ENCODE measurements around the gene MICU1. TPM values are rescaled to one million over a fixed set of nuclear protein-coding genes. Genes with fewer than 3 reads are reported as not detected.

Gene MICU1
- total and polyA plus RNA-seq, 2 donors = 21.2 to 25.9 TPM

DNA sequence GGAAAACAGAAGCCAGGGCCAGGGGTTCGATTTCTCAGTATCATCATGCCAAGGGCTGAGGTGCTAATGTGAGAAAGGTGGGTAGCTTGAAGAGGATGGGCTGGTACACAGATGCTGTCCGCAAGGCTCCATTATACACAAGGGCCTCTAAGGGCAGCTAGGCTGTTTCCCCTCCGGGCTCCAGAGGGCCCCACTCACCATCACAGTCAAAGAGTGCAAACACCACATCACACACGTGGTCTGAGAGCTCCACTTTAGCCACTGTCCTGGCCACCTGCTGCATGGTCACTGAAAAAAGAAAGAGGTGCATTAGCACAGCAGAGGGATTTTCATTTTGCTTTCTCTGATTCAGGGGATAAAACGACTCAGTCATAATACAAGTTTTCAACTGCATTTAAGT, 250.3 kb downstream of the MICU1 start:
- Histone ChIP-seq H3K9me3 (ENCODE audit: control insufficient read depth in 2 of 2, insufficient read depth in 1 of 2, low read length in 1 of 2) (no peaks in the 10 kb centered on the region), H3K36me3 (ENCODE audit: control insufficient read depth in 2 of 2, insufficient read depth in 2 of 2, low read length in 1 of 2) (peaks cover 0 to 7% of the 10 kb centered on the region in 2 donors), H3K4me3 (ENCODE audit: low read length in 2 of 2) (no peak overlapping the region), H3K4me1 (ENCODE audit: control insufficient read depth in 2 of 2, insufficient read depth in 2 of 2, low read length in 2 of 2) (no peaks in the 10 kb centered on the region), H3K27me3 (ENCODE audit: control insufficient read depth in 2 of 2, insufficient read depth in 1 of 2, low read length in 1 of 2) (no peaks in the 10 kb centered on the region), H3K27ac (ENCODE audit: low read depth in 1 of 2, low read length in 1 of 2) (no peak overlapping the region)
- 92% methylated on average over 5 of the region's 5 CpGs for WGBS
- no peak for DNase-seq (ENCODE audit: low read depth in 6 of 9, low spot score in 9 of 9)

- WGBS = 82% methylated on average over 3 of the region's 3 CpGs
- DNase-seq (ENCODE audit: low read depth in 6 of 9, low spot score in 9 of 9) = no peak
- no peak overlapping the region for H3K4me3 ChIP-seq (ENCODE audit: low read length in 2 of 2)
- H3K4me1 ChIP-seq (ENCODE audit: control insufficient read depth in 2 of 2, insufficient read depth in 2 of 2, low read length in 2 of 2) = no peaks in the 10 kb centered on the region
- H3K27me3 ChIP-seq (ENCODE audit: control insufficient read depth in 2 of 2, insufficient read depth in 1 of 2, low read length in 1 of 2) = no peaks in the 10 kb centered on the region
- H3K36me3 ChIP-seq (ENCODE audit: control insufficient read depth in 2 of 2, insufficient read depth in 2 of 2, low read length in 1 of 2) = peaks cover 0 to 7% of the 10 kb centered on the region in 2 donors
- no peak overlapping the region for H3K27ac ChIP-seq (ENCODE audit: low read depth in 1 of 2, low read length in 1 of 2)
- no peaks in the 10 kb centered on the region for H3K9me3 ChIP-seq (ENCODE audit: control insufficient read depth in 2 of 2, insufficient read depth in 1 of 2, low read length in 1 of 2)
These were observed 250.7 kb downstream of the MICU1 start for GRCh38 chr10:72375173-72375572.

DNA sequence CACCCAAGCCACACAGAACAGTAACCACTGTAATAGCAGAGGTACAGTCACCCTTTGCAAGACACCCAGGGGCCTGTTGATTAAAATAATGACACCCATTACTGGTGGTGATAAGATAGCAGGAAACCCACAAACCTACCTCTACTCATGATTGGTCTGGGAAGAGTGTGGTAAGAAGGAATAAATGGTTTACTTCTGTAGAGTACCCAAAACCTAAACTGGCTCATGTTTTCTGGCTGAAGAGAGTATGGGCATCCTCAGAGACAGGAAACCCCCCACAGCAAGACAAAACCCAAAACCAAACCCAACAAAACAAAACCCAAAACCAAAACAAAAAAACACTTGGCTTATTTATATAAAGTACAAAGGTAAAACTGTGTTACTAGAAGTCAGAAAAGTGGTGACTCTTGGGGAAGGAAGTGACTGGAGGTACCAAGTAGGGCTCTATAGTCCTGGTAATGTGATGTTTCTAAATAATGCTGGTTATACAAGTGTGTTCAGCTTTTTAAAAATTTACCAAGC, 255.6 kb downstream of the MICU1 start:
- no peak overlapping the region for H3K27ac ChIP-seq (ENCODE audit: low read depth in 1 of 2, low read length in 1 of 2)
- H3K4me1 ChIP-seq (ENCODE audit: control insufficient read depth in 2 of 2, insufficient read depth in 2 of 2, low read length in 2 of 2) = no peaks in the 10 kb centered on the region
- H3K36me3 ChIP-seq (ENCODE audit: control insufficient read depth in 2 of 2, insufficient read depth in 2 of 2, low read length in 1 of 2) = peaks cover 12 to 23% of the 10 kb centered on the region in 2 donors
- no peak overlapping the region for H3K4me3 ChIP-seq (ENCODE audit: low read length in 2 of 2)
- no peaks in the 10 kb centered on the region for H3K9me3 ChIP-seq (ENCODE audit: control insufficient read depth in 2 of 2, insufficient read depth in 1 of 2, low read length in 1 of 2)
- DNase-seq (ENCODE audit: low read depth in 6 of 9, low spot score in 9 of 9) = peak in 1 of 9 donors; percentile 10
- no peaks in the 10 kb centered on the region for H3K27me3 ChIP-seq (ENCODE audit: control insufficient read depth in 2 of 2, insufficient read depth in 1 of 2, low read length in 1 of 2)

GRCh38 chr10:72367301-72367960, 258.4 kb downstream of the MICU1 start:
- Histone ChIP-seq H3K36me3 (ENCODE audit: control insufficient read depth in 2 of 2, insufficient read depth in 2 of 2, low read length in 1 of 2) (peaks cover 12 to 24% of the 10 kb centered on the region in 2 donors), H3K4me3 (ENCODE audit: low read length in 2 of 2) (no peak overlapping the region), H3K27me3 (ENCODE audit: control insufficient read depth in 2 of 2, insufficient read depth in 1 of 2, low read length in 1 of 2) (no peaks in the 10 kb centered on the region), H3K4me1 (ENCODE audit: control insufficient read depth in 2 of 2, insufficient read depth in 2 of 2, low read length in 2 of 2) (peaks cover 0 to 10% of the 10 kb centered on the region in 2 donors), H3K9me3 (ENCODE audit: control insufficient read depth in 2 of 2, insufficient read depth in 1 of 2, low read length in 1 of 2) (no peaks in the 10 kb centered on the region), H3K27ac (ENCODE audit: low read depth in 1 of 2, low read length in 1 of 2) (no peak overlapping the region)
- no peak for DNase-seq (ENCODE audit: low read depth in 6 of 9, low spot score in 9 of 9)
- 96% methylated on average over 4 of the region's 4 CpGs for WGBS

GRCh38 chr10:72365106-72365895, 260.6 kb downstream of the MICU1 start:
- Histone ChIP-seq H3K36me3 (ENCODE audit: control insufficient read depth in 2 of 2, insufficient read depth in 2 of 2, low read length in 1 of 2) (peaks cover 12 to 20% of the 10 kb centered on the region in 2 donors), H3K4me3 (ENCODE audit: low read length in 2 of 2) (no peak overlapping the region), H3K4me1 (ENCODE audit: control insufficient read depth in 2 of 2, insufficient read depth in 2 of 2, low read length in 2 of 2) (peaks cover 0 to 10% of the 10 kb centered on the region in 2 donors), H3K27ac (ENCODE audit: low read depth in 1 of 2, low read length in 1 of 2) (no peak overlapping the region), H3K27me3 (ENCODE audit: control insufficient read depth in 2 of 2, insufficient read depth in 1 of 2, low read length in 1 of 2) (no peaks in the 10 kb centered on the region), H3K9me3 (ENCODE audit: control insufficient read depth in 2 of 2, insufficient read depth in 1 of 2, low read length in 1 of 2) (no peaks in the 10 kb centered on the region)
- WGBS = 95% methylated on average over 7 of the region's 7 CpGs
- no peak for DNase-seq (ENCODE audit: low read depth in 6 of 9, low spot score in 9 of 9)

- WGBS = 13% methylated on average over 12 of the region's 12 CpGs
- H3K36me3 ChIP-seq (ENCODE audit: control insufficient read depth in 2 of 2, insufficient read depth in 2 of 2, low read length in 1 of 2) = peaks cover 12 to 20% of the 10 kb centered on the region in 2 donors
- H3K4me3 ChIP-seq (ENCODE audit: low read length in 2 of 2) = no peak overlapping the region
- peaks cover 0 to 10% of the 10 kb centered on the region in 2 donors for H3K4me1 ChIP-seq (ENCODE audit: control insufficient read depth in 2 of 2, insufficient read depth in 2 of 2, low read length in 2 of 2)
- no peaks in the 10 kb centered on the region for H3K9me3 ChIP-seq (ENCODE audit: control insufficient read depth in 2 of 2, insufficient read depth in 1 of 2, low read length in 1 of 2)
- H3K27ac ChIP-seq (ENCODE audit: low read depth in 1 of 2, low read length in 1 of 2) = peak overlapping the region in 1 of 2 donors; percentile 53
- DNase-seq (ENCODE audit: low read depth in 6 of 9, low spot score in 9 of 9) = peak; percentile 58 to 94 (median 83)
- H3K27me3 ChIP-seq (ENCODE audit: control insufficient read depth in 2 of 2, insufficient read depth in 1 of 2, low read length in 1 of 2) = no peaks in the 10 kb centered on the region
These were observed 261.6 kb downstream of the MICU1 start for GRCh38 chr10:72364239-72364777.

DNA sequence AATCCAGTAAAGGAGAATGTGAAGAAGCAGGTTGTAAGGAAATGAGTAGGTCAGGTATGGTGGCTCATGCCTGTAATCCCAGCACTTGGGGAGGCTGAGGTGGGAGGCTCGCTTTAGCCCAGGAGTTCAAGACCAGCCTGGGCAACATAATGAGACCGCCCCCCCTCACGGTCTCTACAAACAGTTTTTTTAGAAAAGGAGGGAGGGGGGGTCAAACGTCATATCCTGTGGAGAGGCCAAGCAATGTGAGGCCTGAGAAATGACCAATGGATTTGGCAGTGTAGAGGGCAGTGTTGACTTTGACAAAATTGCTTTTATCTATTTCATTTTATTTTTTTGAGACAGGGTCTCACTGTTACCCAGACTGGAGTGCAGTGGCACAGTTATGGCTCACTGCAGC, 268.9 kb downstream of the MICU1 start:
- Histone ChIP-seq H3K9me3 (ENCODE audit: control insufficient read depth in 2 of 2, insufficient read depth in 1 of 2, low read length in 1 of 2) (no peaks in the 10 kb centered on the region), H3K4me1 (ENCODE audit: control insufficient read depth in 2 of 2, insufficient read depth in 2 of 2, low read length in 2 of 2) (peaks cover 8 to 15% of the 10 kb centered on the region in 2 donors), H3K27me3 (ENCODE audit: control insufficient read depth in 2 of 2, insufficient read depth in 1 of 2, low read length in 1 of 2) (no peaks in the 10 kb centered on the region), H3K4me3 (ENCODE audit: low read length in 2 of 2) (no peak overlapping the region), H3K36me3 (ENCODE audit: control insufficient read depth in 2 of 2, insufficient read depth in 2 of 2, low read length in 1 of 2) (peaks cover 0 to 4% of the 10 kb centered on the region in 2 donors), H3K27ac (ENCODE audit: low read depth in 1 of 2, low read length in 1 of 2) (no peak overlapping the region)
- 98% methylated on average over 4 of the region's 4 CpGs for WGBS
- DNase-seq (ENCODE audit: low read depth in 6 of 9, low spot score in 9 of 9) = no peak

DNA sequence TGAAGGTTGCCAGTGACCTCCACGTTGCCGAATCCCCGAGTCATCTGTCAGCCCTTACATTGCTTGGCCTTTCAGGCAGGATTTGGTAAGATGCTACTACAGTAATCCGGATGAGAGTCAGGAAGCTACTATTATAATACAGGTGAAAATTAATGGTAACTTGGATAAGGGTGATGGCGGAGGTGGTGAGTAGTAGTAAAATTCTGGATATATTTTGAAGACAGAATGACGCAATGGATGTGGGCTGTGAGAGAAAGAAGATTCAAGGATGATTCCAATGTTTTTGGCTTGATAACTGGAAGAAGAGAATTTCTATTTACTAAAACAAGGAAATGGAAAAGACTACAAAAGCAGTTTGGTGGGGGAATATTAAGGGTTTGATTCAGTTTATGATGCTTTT, 269.8 kb downstream of the MICU1 start:
- no peak overlapping the region for H3K4me3 ChIP-seq (ENCODE audit: low read length in 2 of 2)
- WGBS = 97% methylated on average over 6 of the region's 6 CpGs
- no peaks in the 10 kb centered on the region for H3K9me3 ChIP-seq (ENCODE audit: control insufficient read depth in 2 of 2, insufficient read depth in 1 of 2, low read length in 1 of 2)
- no peak for DNase-seq (ENCODE audit: low read depth in 6 of 9, low spot score in 9 of 9)
- H3K36me3 ChIP-seq (ENCODE audit: control insufficient read depth in 2 of 2, insufficient read depth in 2 of 2, low read length in 1 of 2) = peaks cover 6 to 10% of the 10 kb centered on the region in 2 donors
- peaks cover 8 to 15% of the 10 kb centered on the region in 2 donors for H3K4me1 ChIP-seq (ENCODE audit: control insufficient read depth in 2 of 2, insufficient read depth in 2 of 2, low read length in 2 of 2)
- no peak overlapping the region for H3K27ac ChIP-seq (ENCODE audit: low read depth in 1 of 2, low read length in 1 of 2)
- H3K27me3 ChIP-seq (ENCODE audit: control insufficient read depth in 2 of 2, insufficient read depth in 1 of 2, low read length in 1 of 2) = no peaks in the 10 kb centered on the region

DNA sequence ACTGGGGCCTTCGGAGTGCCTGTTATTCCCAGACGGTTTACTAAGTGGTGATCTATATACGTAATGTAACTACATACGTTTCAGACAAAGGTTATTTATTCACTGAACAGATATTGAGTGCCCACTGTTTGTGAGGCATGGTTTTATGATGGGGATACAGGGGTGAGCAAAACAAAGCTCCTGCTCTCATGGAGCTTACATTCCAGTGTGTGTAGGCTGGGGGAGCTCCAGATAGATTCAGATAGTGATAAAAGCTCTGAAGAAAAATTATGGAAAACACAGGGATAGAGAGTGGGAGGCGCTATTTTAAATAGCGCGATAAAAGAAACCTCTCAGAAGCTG, 270.7 kb downstream of the MICU1 start:
- peaks cover 8 to 15% of the 10 kb centered on the region in 2 donors for H3K4me1 ChIP-seq (ENCODE audit: control insufficient read depth in 2 of 2, insufficient read depth in 2 of 2, low read length in 2 of 2)
- no peaks in the 10 kb centered on the region for H3K27me3 ChIP-seq (ENCODE audit: control insufficient read depth in 2 of 2, insufficient read depth in 1 of 2, low read length in 1 of 2)
- 45% methylated on average over 7 of the region's 7 CpGs for WGBS
- H3K36me3 ChIP-seq (ENCODE audit: control insufficient read depth in 2 of 2, insufficient read depth in 2 of 2, low read length in 1 of 2) = peaks cover 13 to 19% of the 10 kb centered on the region in 2 donors
- no peak for DNase-seq (ENCODE audit: low read depth in 6 of 9, low spot score in 9 of 9)
- peak overlapping the region; percentile 98 to 99 for H3K27ac ChIP-seq (ENCODE audit: low read depth in 1 of 2, low read length in 1 of 2)
- H3K9me3 ChIP-seq (ENCODE audit: control insufficient read depth in 2 of 2, insufficient read depth in 1 of 2, low read length in 1 of 2) = no peaks in the 10 kb centered on the region
- peak overlapping the region; percentile 73 to 98 for H3K4me3 ChIP-seq (ENCODE audit: low read length in 2 of 2)
